HG03196 (cell line): Measurements from ENCODE around the gene CCDC172.

Source experiments
- ATAC-seq: cut with Tn5 transposase; IDR thresholded peaks from one replicate; pipeline ENCODE4 v1.9.1; 2021; ENCODE audit not compliant: unreplicated experiment

Gene CCDC172

DNA sequence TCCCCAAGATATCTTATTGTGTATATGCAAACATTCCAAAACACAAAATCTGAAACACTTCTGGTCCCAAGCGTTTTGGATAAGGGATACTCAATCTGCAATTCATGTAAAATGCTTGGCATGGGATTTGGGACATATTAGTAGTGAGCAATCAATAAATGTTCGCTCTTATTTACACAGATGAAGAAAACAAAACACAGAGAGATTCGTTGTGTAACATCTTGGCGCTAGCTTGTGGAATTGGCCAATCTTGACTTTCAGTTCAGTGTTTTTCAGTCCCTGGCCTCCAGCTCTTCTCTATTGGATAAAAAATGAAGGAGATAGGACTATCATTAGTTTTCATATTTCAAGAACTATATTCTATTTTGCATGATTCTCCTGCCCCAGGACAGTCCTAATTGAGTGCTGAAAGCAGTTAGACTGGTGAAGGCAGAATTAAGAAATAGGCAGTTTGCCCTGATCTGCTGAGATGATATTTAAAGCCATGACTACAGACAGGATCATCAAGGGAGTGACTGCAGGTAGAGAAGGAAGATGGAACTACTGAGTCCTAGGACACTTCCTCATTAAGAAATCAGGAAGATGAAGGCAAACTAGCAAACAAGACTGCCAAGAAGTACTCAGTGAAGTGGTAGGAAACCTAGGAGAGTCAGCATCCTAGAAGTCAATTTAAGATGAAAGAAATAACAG, 105.2 kb downstream of the CCDC172 start:
- no peak for ATAC-seq
